NB4 (cell line): Measurements from ENCODE around the gene FAM200C.

Source experiments
- DNase-seq: peaks from one replicate; pipeline ENCODE4 v3.0.0; 2010; ENCODE audit warnings: low read depth
- H3K4me3 ChIP-seq: one replicate; pipeline ENCODE4 v1.5.1; 2011; ENCODE audit warnings: mild to moderate bottlenecking, low read depth, low read length, moderate library complexity
- MYC ChIP-seq: IDR thresholded peaks from 2 replicates; pipeline ENCODE4 v1.6.1; 2011; ENCODE audit warnings: low read depth, low read length
- POLR2A ChIP-seq: IDR thresholded peaks from 2 replicates; pipeline ENCODE4 v1.6.1; 2011; ENCODE audit warnings: mild to moderate bottlenecking; ENCODE audit not compliant: insufficient read length; ENCODE audit errors: extremely low read depth
- TF ChIP-seq, protein P1 (sequence below): IDR thresholded peaks from 2 replicates; pipeline ENCODE4 v1.6.1; 2011; ENCODE audit warnings: low read depth, low read length
- TF ChIP-seq, protein P2 (sequence below): IDR thresholded peaks from one replicate; pipeline ENCODE4 v1.5.1; 2012; ENCODE audit warnings: low read depth, low read length

The FAM200C gene

DNA sequence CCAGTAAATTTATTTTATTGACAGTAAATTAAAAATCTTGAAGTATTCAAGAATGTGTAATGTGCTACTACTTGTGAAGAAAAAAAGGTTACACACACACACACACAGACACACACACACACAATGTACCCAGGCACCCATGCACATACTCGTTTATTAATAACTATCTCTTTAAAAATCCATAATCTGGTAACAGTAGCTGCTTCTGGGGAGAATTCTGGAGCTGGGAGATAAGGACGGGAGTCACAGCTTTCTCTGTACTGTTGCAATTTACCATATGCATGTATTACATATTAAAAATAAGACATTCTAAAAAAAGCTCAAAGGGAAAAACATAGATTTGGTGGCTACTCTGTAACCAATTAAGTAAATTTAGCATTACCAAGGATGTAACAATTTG is 21.5 kb downstream of the FAM200C start:
- TF ChIP-seq, protein P1, sequence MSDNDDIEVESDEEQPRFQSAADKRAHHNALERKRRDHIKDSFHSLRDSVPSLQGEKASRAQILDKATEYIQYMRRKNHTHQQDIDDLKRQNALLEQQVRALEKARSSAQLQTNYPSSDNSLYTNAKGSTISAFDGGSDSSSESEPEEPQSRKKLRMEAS, result no peak
- TF ChIP-seq MYC, result no peak
- no peak for TF ChIP-seq POLR2A
- TF ChIP-seq, protein P2, sequence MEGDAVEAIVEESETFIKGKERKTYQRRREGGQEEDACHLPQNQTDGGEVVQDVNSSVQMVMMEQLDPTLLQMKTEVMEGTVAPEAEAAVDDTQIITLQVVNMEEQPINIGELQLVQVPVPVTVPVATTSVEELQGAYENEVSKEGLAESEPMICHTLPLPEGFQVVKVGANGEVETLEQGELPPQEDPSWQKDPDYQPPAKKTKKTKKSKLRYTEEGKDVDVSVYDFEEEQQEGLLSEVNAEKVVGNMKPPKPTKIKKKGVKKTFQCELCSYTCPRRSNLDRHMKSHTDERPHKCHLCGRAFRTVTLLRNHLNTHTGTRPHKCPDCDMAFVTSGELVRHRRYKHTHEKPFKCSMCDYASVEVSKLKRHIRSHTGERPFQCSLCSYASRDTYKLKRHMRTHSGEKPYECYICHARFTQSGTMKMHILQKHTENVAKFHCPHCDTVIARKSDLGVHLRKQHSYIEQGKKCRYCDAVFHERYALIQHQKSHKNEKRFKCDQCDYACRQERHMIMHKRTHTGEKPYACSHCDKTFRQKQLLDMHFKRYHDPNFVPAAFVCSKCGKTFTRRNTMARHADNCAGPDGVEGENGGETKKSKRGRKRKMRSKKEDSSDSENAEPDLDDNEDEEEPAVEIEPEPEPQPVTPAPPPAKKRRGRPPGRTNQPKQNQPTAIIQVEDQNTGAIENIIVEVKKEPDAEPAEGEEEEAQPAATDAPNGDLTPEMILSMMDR, result no peak

DNA sequence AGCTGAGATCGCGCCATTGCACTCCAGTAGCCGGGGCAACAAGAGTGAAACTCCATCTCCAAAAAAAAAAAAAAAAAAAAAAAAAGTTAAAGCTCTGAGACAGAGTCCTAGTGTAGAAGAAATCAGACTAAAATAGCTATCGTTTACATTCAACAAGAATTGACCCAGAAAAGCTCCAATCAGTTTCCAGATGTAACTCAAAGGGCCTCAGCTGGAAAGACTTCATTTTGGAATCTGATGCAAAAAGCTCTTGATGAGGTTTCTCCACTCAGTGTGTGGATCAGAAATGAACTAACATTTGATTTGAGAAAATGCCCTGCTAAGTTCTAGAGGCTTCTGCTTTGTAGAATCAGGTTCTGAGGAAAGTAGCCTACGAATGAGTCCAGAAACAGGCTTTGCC is 22.2 kb downstream of the FAM200C start:
- no peak overlapping the region for H3K4me3 ChIP-seq
- TF ChIP-seq MYC (no peak), POLR2A (no peak)
- TF ChIP-seq, protein P1, result no peak
- TF ChIP-seq, protein P2, result no peak
- no peak for DNase-seq

More for the DNA sequence above, 21.5 kb downstream of the FAM200C start:
- no peak for DNase-seq
- H3K4me3 ChIP-seq, result no peak overlapping the region

DNA sequence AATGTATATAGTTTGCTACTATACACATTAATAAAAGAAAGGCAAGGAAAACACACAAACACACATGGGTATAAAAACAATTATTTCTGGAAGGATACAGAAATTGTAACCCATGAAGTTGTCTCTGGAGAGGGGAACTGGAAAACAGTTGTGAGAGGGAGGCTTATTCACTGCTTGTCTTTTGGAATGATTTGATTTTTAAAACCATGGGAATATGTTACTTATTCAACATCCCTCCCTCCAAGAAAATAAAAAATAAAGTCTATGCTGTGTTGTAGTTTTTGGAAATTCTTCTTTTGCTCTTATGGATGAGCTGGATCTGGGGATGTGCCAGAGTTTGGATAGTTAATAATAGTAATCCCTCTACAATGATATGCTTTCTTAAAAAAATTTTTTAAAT is 23.4 kb downstream of the FAM200C start:
- no peak for DNase-seq
- H3K4me3 ChIP-seq, result no peak overlapping the region
- TF ChIP-seq, protein P1, result no peak

DNA sequence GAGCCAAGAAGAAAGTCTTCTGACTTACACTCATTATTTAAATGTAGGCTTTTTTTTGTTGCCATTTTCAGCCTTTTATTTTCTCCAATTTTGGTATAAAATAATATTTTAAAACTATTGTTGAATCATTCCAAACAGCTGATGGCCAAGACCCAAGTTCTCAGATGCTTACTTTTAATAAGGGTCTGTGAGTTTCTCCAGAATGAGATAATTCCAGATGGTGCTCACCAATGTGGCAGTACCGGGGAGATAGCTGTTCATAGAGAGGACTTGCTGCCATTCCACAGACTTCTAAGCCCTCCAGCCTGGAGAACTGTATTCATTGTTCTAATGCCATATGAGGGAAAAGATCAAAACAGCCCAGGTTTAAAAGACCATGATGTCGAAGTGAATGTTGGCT is 24.2 kb downstream of the FAM200C start:
- DNase-seq, result no peak
- TF ChIP-seq MYC, result no peak
- TF ChIP-seq, protein P2, result no peak
- TF ChIP-seq POLR2A, result no peak
- TF ChIP-seq, protein P1, result no peak
- H3K4me3 ChIP-seq, result no peak overlapping the region

DNA sequence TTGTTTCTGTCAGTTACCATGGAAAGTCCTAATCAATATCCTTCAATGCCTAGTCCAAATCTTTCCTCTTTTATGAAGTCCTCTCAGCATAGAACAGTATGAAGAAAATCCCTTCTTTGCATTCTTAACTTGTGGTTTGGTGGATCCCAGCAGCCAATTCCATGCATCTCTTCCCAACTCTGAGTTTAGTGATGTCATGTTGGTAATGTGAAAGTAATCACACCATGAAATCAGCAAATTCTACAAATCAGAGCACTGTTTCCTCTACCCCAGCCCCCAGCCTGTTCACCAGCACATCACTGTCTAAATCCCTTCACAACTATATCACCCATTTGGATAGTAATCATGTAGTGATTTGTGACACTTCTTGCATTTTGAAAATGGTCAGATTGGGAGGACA is 24.7 kb downstream of the FAM200C start:
- TF ChIP-seq, protein P2, result no peak
- no peak for TF ChIP-seq POLR2A
- no peak for TF ChIP-seq MYC
- TF ChIP-seq, protein P1, result no peak
- DNase-seq, result no peak

DNA sequence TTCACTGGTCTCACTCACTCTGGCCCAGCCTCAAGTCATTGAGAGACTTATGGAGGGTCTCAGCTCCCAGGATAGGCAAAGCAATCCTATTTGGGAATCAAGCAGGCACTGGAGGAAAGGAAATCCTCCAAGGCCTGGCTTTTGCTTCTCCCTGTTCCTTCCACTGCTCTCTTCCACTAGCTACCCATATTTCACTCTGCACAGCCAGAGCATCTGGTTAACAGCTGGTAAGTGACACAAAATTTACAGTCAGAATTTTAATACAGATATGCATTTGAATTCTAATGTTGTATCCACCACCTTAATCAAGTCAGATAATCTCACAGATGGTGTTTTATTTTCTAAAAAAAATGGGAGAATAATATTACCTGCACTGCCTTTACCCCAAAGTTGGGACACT is 28.6 kb downstream of the FAM200C start:
- no peak for DNase-seq
- no peak for TF ChIP-seq POLR2A
- no peak for TF ChIP-seq MYC

More for the DNA sequence above, 24.7 kb downstream of the FAM200C start:
- no peak overlapping the region for H3K4me3 ChIP-seq

DNA sequence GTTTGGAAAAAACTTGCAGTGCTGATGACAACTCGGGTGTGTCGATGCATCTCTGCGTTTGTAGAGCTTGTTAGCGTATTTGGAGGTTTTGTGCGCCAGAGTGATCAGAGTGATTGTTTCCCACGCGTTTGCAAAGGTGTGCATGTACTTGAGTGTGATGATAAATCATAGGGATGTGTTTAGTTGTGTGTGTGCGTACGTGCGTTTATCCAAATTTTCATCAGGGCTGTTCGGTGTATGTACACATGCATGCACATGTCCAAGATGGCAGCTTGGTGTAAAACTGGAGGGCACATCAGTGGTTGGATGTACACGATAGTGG is 29.2 kb downstream of the FAM200C start:
- no peak overlapping the region for H3K4me3 ChIP-seq
- DNase-seq, result no peak
- TF ChIP-seq, protein P1, result no peak
- TF ChIP-seq, protein P2, result no peak
- no peak for TF ChIP-seq POLR2A

More for the DNA sequence above, 28.6 kb downstream of the FAM200C start:
- no peak overlapping the region for H3K4me3 ChIP-seq
